ENCODE results near the gene NME1.

- TF ChIP-seq ESRRA (IDR thresholded peaks at IDR 0.05; ENCODE audit: low read length), result no peak
- no peak for TF ChIP-seq POLR2A (IDR thresholded peaks at IDR 0.05; ENCODE audit: low read depth, low read length)
- no peak for TF ChIP-seq NFIC (IDR thresholded peaks at IDR 0.05; ENCODE audit: low read depth, low read length)
- TF ChIP-seq CTCF (IDR thresholded peaks at IDR 0.05 in 2 of 3, conservative IDR thresholded peaks at IDR 0.05 in 1 of 3; ENCODE audit: control insufficient read depth in 2 of 3, extremely low read depth in 1 of 3, insufficient read depth in 1 of 3, low read depth in 3 of 3, low read length in 3 of 3), result no peak
- no peak for TF ChIP-seq BHLHE40 (IDR thresholded peaks at IDR 0.05; ENCODE audit: borderline replicate concordance in 1 of 2, low read depth in 2 of 2, low read length in 1 of 2)
- no peak for TF ChIP-seq TARDBP (IDR thresholded peaks at IDR 0.05; ENCODE audit: borderline replicate concordance)
- no peak for TF ChIP-seq CREB1 (IDR thresholded peaks at IDR 0.05; ENCODE audit: low read depth)
- no peak for TF ChIP-seq ZZZ3 (IDR thresholded peaks at IDR 0.05; ENCODE audit: control insufficient read depth, insufficient read length, low read depth)
- TF ChIP-seq TAF1 (IDR thresholded peaks at IDR 0.05; ENCODE audit: borderline replicate concordance, low read depth, low read length), result no peak
- no peak for TF ChIP-seq POLR2AphosphoS5 (IDR thresholded peaks at IDR 0.05; ENCODE audit: low read length)
- TF ChIP-seq HDAC2 (IDR thresholded peaks at IDR 0.05), result no peak
- TF ChIP-seq STAT1 (conservative IDR thresholded peaks at IDR 0.05), result no peak
Observed at GRCh38 chr17:51189628-51190027, 36.3 kb downstream of the NME1 start.

Measured in GM12878 (cell line).